Erythroblast (primary cell): ENCODE results near the gene ACLY.

Source experiments
- GATA1 ChIP-seq: IDR thresholded peaks from 2 replicates; pipeline ENCODE4 v1.6.1; 2011; ENCODE audit warnings: low read depth, mild to moderate bottlenecking, control low read depth, low read length, moderate library complexity
- POLR2A ChIP-seq: IDR thresholded peaks from 2 replicates; pipeline ENCODE4 v1.6.1; 2011; ENCODE audit warnings: mild to moderate bottlenecking, low read length

GRCh38 chr17:41941168-41941567 is 22.4 kb upstream of the ACLY start:
- no peak for TF ChIP-seq POLR2A
- no peak for TF ChIP-seq GATA1
